HEK293 (cell line): ENCODE data around the gene RGL3.

Experiments
- CTCF ChIA-PET: fragments of 350-600 bp; formaldehyde crosslinking; extraction: SDS; loops from one replicate; lab custom pipeline; 2021; ENCODE audit warnings: antibody characterized with exemption; lab: Yijun Ruan, JAX
- POLR2A ChIA-PET: fragments of 300-600 bp; formaldehyde crosslinking; extraction: SDS; loops from one replicate; lab custom pipeline; 2020; ENCODE audit warnings: antibody characterized with exemption, inconsistent platforms; lab: Yijun Ruan, JAX
- H3K27ac ChIP-seq: fragments of 200-500 bp; sonication (Bioruptor generic); 2 replicates; pipeline ENCODE4 v1.5.1; 2014; ENCODE audit warnings: low read depth, low read length, control low read depth, inconsistent platforms; ENCODE audit errors: extremely low read depth
- H3K36me3 ChIP-seq, 2 experiments: fragments of 200-500 bp in 1 of 2; sonication (Bioruptor generic) in 1 of 2; 1 replicate in 1 of 2; 2 replicates in 1 of 2; pipeline ENCODE4 v1.5.1; 2014 to 2017; ENCODE audit warnings: inconsistent platforms in 2 of 2, low read length in 2 of 2; ENCODE audit not compliant: control insufficient read depth in 2 of 2, insufficient read depth in 1 of 2
- H3K4me1 ChIP-seq: fragments of 200-500 bp; sonication (Bioruptor generic); 2 replicates; pipeline ENCODE4 v1.5.1; 2014; ENCODE audit warnings: mild to moderate bottlenecking, low read length, inconsistent platforms; ENCODE audit not compliant: control insufficient read depth, insufficient read depth
- H3K4me3 ChIP-seq: 2 replicates; pipeline ENCODE4 v1.5.1; 2011; ENCODE audit warnings: low read depth, mild to moderate bottlenecking, control low read depth, low read length, moderate library complexity
- H3K9me3 ChIP-seq: fragments of 200-500 bp; sonication (Bioruptor generic); 2 replicates; pipeline ENCODE4 v1.5.1; 2014; ENCODE audit warnings: low read depth, low read length, inconsistent platforms; ENCODE audit not compliant: control insufficient read depth, insufficient read depth
- GLIS2 ChIP-seq: fragments of 450-650 bp; formaldehyde crosslinking; IDR thresholded peaks from 2 replicates; pipeline ENCODE4 v1.5.1; 2016; ENCODE audit warnings: missing biosample characterization, missing genetic modification characterization
- KLF1 ChIP-seq: fragments of 450-650 bp; formaldehyde crosslinking; IDR thresholded peaks from 2 replicates; pipeline ENCODE4 v1.5.1; 2016; ENCODE audit warnings: missing biosample characterization, missing genetic modification characterization
- KLF8 ChIP-seq: fragments of 450-650 bp; formaldehyde crosslinking; IDR thresholded peaks from 2 replicates; pipeline ENCODE4 v1.5.1; 2016; ENCODE audit warnings: missing biosample characterization, missing genetic modification characterization
- SP2 ChIP-seq: fragments of 450-650 bp; formaldehyde crosslinking; IDR thresholded peaks from 2 replicates; pipeline ENCODE4 v1.5.1; 2016; ENCODE audit warnings: missing biosample characterization, missing genetic modification characterization
- SP3 ChIP-seq: fragments of 450-650 bp; formaldehyde crosslinking; IDR thresholded peaks from 2 replicates; pipeline ENCODE4 v1.5.1; 2016; ENCODE audit warnings: missing biosample characterization, missing genetic modification characterization
- YY1 ChIP-seq: fragments of 450-650 bp; formaldehyde crosslinking; IDR thresholded peaks from 2 replicates; pipeline ENCODE4 v1.5.1; 2018; ENCODE audit warnings: missing biosample characterization, missing genetic modification characterization
- ZFP3 ChIP-seq: fragments of 450-650 bp; formaldehyde crosslinking; IDR thresholded peaks from 2 replicates; pipeline ENCODE4 v1.5.1; 2016; ENCODE audit warnings: low read depth, missing biosample characterization, missing genetic modification characterization
- ZFP37 ChIP-seq: fragments of 450-650 bp; formaldehyde crosslinking; IDR thresholded peaks from 2 replicates; pipeline ENCODE4 v1.5.1; 2016; ENCODE audit warnings: missing biosample characterization, missing genetic modification characterization
- ZNF112 ChIP-seq: fragments of 450-650 bp; formaldehyde crosslinking; IDR thresholded peaks from 2 replicates; pipeline ENCODE4 v1.5.0; 2017; ENCODE audit warnings: missing biosample characterization, missing genetic modification characterization
- ZNF530 ChIP-seq: fragments of 450-650 bp; formaldehyde crosslinking; IDR thresholded peaks from 2 replicates; pipeline ENCODE4 v1.5.1; 2016; ENCODE audit warnings: low read depth, missing biosample characterization, missing genetic modification characterization
- ZNF544 ChIP-seq: fragments of 450-650 bp; formaldehyde crosslinking; IDR thresholded peaks from 2 replicates; pipeline ENCODE4 v1.5.0; 2017; ENCODE audit warnings: missing biosample characterization, missing genetic modification characterization
- ZNF600 ChIP-seq: fragments of 450-650 bp; formaldehyde crosslinking; IDR thresholded peaks from 2 replicates; pipeline ENCODE4 v1.5.1; 2016; ENCODE audit warnings: missing biosample characterization, missing genetic modification characterization
- ZSCAN30 ChIP-seq: fragments of 450-650 bp; IDR thresholded peaks from 2 replicates; pipeline ENCODE4 v1.5.1; 2018; ENCODE audit warnings: missing biosample characterization, mild to moderate bottlenecking, missing genetic modification characterization, moderate library complexity
- TF ChIP-seq, protein P1 (sequence below): fragments of 450-650 bp; formaldehyde crosslinking; IDR thresholded peaks from 2 replicates; pipeline ENCODE4 v1.5.1; 2016; ENCODE audit warnings: missing biosample characterization, missing genetic modification characterization
- TF ChIP-seq, protein P2 (sequence below): fragments of 450-650 bp; IDR thresholded peaks from 2 replicates; pipeline ENCODE4 v1.5.1; 2018; ENCODE audit warnings: missing biosample characterization, mild to moderate bottlenecking, missing genetic modification characterization
- TF ChIP-seq, protein P3 (sequence below): fragments of 450-650 bp; formaldehyde crosslinking; IDR thresholded peaks from 2 replicates; pipeline ENCODE4 v1.5.1; 2016; ENCODE audit warnings: missing biosample characterization, missing genetic modification characterization
- TF ChIP-seq, protein P4 (sequence below): fragments of 450-650 bp; formaldehyde crosslinking; IDR thresholded peaks from 2 replicates; pipeline ENCODE4 v1.5.1; 2016; ENCODE audit warnings: missing biosample characterization, missing genetic modification characterization
- TF ChIP-seq, protein P5 (sequence below): fragments of 450-650 bp; formaldehyde crosslinking; IDR thresholded peaks from 2 replicates; pipeline ENCODE4; 2016; ENCODE audit warnings: missing biosample characterization, missing genetic modification characterization
- TF ChIP-seq, protein P6 (sequence below): fragments of 450-650 bp; IDR thresholded peaks from 2 replicates; pipeline ENCODE4 v1.5.1; 2018; ENCODE audit warnings: missing biosample characterization, missing genetic modification characterization

The RGL3 gene

DNA sequence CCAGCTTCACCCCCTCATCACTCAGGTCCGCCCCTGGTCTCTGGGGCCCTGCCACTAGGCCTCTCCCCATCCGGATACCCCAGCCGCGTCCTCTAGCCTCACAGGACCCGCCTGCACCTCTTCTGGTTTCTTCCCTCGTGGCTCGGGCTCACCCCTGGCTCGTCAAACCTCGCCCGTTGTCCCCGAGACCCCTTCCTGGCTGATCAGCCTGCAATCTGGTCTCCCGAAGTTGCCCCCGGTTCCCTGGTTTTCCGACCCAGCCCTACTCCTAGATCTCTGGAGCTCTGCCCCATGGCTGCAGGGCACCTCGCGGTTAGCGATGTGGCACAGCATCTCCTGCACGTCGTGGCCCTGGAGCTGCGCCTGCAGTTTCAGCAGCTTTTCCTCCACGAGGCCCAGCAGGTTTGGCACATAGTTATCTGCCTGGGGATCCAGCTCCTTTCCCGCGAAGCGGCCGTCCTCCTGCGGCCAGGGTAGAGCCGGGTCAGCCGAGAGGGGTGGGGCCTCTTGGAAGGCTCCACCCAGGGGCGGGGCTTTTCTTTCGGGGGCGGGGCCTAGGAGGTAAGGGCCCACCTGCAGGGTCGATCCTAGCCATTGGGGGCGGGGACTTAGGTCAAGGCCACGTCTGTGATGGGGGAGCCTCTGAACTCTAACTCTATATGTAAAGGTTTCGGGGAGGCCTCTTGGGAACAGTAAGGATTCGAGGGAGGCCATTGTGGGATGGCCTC lies 2.4 kb upstream of the RGL3 start:
- Histone ChIP-seq H3K36me3 (no peaks in the 10 kb centered on the region), H3K9me3 (no peaks in the 10 kb centered on the region), H3K4me3 (no peak overlapping the region), H3K4me1 (no peaks in the 10 kb centered on the region), H3K27ac (no peak overlapping the region)
- ChIA-PET CTCF (interaction anchor here (0.6 to 1.4 kb wide), 4 partner anchors 12 to 40 kb away, joined by 4 read pairs; no protein-coding TSS in a partner anchor), POLR2A (interaction anchor here (1.1 to 1.4 kb wide), 2 partner anchors 38 to 46 kb away, joined by 4 to 6 read pairs; no protein-coding TSS in a partner anchor)
- TF ChIP-seq ZSCAN30 (no peak), KLF8 (tag by site-specific recombination) (peak; percentile 61; the same call in 1 of the 2 replicates), ZNF112 (tag by site-specific recombination) (no peak), SP3 (tag by site-specific recombination) (peak; percentile 61), ZFP37 (tag by site-specific recombination) (no peak), SP2 (tag by site-specific recombination) (peak; percentile 34; the same call in 1 of the 2 replicates), ZNF600 (tag by site-specific recombination) (peak; percentile 42; the same call in 1 of the 2 replicates), ZFP3 (tag by site-specific recombination) (no peak)
- TF ChIP-seq, protein P1, sequence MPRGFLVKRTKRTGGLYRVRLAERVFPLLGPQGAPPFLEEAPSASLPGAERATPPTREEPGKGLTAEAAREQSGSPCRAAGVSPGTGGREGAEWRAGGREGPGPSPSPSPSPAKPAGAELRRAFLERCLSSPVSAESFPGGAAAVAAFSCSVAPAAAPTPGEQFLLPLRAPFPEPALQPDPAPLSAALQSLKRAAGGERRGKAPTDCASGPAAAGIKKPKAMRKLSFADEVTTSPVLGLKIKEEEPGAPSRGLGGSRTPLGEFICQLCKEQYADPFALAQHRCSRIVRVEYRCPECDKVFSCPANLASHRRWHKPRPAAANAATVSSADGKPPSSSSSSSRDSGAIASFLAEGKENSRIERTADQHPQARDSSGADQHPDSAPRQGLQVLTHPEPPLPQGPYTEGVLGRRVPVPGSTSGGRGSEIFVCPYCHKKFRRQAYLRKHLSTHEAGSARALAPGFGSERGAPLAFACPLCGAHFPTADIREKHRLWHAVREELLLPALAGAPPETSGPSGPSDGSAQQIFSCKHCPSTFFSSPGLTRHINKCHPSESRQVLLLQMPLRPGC (tag by site-specific recombination): no peak
- TF ChIP-seq, protein P2, sequence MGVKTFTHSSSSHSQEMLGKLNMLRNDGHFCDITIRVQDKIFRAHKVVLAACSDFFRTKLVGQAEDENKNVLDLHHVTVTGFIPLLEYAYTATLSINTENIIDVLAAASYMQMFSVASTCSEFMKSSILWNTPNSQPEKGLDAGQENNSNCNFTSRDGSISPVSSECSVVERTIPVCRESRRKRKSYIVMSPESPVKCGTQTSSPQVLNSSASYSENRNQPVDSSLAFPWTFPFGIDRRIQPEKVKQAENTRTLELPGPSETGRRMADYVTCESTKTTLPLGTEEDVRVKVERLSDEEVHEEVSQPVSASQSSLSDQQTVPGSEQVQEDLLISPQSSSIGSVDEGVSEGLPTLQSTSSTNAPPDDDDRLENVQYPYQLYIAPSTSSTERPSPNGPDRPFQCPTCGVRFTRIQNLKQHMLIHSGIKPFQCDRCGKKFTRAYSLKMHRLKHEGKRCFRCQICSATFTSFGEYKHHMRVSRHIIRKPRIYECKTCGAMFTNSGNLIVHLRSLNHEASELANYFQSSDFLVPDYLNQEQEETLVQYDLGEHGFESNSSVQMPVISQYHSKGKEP (tag by site-specific recombination): peak; percentile 96
- TF ChIP-seq, protein P3, sequence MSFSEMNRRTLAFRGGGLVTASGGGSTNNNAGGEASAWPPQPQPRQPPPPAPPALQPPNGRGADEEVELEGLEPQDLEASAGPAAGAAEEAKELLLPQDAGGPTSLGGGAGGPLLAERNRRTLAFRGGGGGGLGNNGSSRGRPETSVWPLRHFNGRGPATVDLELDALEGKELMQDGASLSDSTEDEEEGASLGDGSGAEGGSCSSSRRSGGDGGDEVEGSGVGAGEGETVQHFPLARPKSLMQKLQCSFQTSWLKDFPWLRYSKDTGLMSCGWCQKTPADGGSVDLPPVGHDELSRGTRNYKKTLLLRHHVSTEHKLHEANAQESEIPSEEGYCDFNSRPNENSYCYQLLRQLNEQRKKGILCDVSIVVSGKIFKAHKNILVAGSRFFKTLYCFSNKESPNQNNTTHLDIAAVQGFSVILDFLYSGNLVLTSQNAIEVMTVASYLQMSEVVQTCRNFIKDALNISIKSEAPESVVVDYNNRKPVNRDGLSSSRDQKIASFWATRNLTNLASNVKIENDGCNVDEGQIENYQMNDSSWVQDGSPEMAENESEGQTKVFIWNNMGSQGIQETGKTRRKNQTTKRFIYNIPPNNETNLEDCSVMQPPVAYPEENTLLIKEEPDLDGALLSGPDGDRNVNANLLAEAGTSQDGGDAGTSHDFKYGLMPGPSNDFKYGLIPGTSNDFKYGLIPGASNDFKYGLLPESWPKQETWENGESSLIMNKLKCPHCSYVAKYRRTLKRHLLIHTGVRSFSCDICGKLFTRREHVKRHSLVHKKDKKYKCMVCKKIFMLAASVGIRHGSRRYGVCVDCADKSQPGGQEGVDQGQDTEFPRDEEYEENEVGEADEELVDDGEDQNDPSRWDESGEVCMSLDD (tag by site-specific recombination): no peak

DNA sequence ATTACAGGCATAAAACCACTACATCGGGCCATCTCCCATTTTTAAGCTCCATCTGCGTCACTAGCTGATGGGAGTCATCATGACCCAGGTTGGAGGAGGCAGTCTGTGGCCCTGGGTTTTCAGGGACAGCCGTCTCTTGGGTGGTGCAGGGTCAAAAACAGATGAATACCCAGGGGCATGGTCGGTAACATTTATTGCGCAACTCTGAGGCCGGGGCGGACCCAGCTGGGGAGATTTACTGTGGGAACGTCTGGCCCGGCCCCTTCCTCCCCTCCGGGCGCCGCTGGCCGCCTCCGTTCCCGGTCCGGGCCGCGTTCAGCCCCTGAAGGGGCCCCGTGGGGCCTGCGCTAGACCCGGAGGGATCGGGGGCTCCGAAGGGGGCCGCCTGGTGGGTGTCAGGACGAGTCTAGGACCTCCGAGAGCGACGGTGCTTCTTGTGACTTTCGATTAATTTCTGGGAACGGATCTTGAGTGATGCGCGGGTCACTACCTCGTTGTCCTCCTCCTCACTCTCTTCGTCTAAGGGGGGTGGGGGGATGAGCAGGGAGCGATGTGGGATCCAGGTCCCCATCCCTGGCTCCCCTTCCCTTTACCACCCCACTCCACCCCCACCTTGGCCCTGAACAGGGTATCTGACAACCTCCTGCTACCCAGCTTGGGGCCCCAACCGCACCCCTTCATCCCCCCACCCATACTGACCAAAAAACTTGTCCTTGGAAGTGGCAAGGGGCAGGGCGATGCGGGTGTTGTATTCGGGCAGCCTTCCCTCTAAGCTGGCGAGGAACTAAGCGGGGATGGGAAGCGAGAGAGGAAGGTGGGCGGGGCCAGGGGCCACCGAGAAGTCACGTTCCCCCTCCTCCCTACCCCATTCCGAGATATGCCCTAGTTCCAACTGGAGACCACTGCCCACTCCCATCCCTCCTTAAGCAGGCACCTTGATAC lies 1.6 kb upstream of the RGL3 start:
- H3K27ac ChIP-seq: no peak overlapping the region
- CTCF ChIA-PET: interaction anchor here (0.6 to 8.3 kb wide), 9 partner anchors 10 to 268 kb away, joined by 3 to 66 read pairs (median 4); partner anchors contain the start of genes EPOR and SWSAP1
- no peaks in the 10 kb centered on the region for H3K4me1 ChIP-seq
- TF ChIP-seq YY1 (tag by site-specific recombination) (no peak), ZNF530 (tag by site-specific recombination) (no peak), GLIS2 (peak; percentile 53; the same call in 1 of the 2 replicates), ZNF544 (tag by site-specific recombination) (no peak), KLF1 (tag by site-specific recombination) (peak; percentile 59; the same call in 1 of the 2 replicates)
- TF ChIP-seq, protein P4, sequence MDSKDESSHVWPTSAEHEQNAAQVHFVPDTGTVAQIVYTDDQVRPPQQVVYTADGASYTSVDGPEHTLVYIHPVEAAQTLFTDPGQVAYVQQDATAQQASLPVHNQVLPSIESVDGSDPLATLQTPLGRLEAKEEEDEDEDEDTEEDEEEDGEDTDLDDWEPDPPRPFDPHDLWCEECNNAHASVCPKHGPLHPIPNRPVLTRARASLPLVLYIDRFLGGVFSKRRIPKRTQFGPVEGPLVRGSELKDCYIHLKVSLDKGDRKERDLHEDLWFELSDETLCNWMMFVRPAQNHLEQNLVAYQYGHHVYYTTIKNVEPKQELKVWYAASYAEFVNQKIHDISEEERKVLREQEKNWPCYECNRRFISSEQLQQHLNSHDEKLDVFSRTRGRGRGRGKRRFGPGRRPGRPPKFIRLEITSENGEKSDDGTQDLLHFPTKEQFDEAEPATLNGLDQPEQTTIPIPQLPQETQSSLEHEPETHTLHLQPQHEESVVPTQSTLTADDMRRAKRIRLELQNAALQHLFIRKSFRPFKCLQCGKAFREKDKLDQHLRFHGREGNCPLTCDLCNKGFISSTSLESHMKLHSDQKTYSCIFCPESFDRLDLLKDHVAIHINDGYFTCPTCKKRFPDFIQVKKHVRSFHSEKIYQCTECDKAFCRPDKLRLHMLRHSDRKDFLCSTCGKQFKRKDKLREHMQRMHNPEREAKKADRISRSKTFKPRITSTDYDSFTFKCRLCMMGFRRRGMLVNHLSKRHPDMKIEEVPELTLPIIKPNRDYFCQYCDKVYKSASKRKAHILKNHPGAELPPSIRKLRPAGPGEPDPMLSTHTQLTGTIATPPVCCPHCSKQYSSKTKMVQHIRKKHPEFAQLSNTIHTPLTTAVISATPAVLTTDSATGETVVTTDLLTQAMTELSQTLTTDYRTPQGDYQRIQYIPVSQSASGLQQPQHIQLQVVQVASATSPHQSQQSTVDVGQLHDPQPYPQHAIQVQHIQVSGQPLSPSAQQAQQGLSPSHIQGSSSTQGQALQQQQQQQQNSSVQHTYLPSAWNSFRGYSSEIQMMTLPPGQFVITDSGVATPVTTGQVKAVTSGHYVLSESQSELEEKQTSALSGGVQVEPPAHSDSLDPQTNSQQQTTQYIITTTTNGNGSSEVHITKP (tag by site-specific recombination): peak; percentile 49
- TF ChIP-seq, protein P5, sequence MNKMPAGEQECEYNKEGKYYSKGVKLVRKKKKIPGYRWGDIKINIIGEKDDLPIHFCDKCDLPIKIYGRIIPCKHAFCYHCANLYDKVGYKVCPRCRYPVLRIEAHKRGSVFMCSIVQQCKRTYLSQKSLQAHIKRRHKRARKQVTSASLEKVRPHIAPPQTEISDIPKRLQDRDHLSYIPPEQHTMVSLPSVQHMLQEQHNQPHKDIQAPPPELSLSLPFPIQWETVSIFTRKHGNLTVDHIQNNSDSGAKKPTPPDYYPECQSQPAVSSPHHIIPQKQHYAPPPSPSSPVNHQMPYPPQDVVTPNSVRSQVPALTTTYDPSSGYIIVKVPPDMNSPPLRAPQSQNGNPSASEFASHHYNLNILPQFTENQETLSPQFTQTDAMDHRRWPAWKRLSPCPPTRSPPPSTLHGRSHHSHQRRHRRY (tag by site-specific recombination): no peak
- TF ChIP-seq, protein P6, sequence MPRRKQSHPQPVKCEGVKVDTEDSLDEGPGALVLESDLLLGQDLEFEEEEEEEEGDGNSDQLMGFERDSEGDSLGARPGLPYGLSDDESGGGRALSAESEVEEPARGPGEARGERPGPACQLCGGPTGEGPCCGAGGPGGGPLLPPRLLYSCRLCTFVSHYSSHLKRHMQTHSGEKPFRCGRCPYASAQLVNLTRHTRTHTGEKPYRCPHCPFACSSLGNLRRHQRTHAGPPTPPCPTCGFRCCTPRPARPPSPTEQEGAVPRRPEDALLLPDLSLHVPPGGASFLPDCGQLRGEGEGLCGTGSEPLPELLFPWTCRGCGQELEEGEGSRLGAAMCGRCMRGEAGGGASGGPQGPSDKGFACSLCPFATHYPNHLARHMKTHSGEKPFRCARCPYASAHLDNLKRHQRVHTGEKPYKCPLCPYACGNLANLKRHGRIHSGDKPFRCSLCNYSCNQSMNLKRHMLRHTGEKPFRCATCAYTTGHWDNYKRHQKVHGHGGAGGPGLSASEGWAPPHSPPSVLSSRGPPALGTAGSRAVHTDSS: 0 out of 2 replicates have a peak, but pooled peaks have one; percentile 41

More for the DNA sequence above, 1.6 kb upstream of the RGL3 start:
- Histone ChIP-seq H3K4me3 (no peak overlapping the region), H3K36me3 (no peaks in the 10 kb centered on the region), H3K9me3 (no peaks in the 10 kb centered on the region)
- POLR2A ChIA-PET: interaction anchor here (1.0 kb wide), 1 partner anchor 40 kb away, joined by 5 read pairs; no protein-coding TSS in a partner anchor
